ENCODE results near the gene AQP5.

The AQP5 gene

DNA sequence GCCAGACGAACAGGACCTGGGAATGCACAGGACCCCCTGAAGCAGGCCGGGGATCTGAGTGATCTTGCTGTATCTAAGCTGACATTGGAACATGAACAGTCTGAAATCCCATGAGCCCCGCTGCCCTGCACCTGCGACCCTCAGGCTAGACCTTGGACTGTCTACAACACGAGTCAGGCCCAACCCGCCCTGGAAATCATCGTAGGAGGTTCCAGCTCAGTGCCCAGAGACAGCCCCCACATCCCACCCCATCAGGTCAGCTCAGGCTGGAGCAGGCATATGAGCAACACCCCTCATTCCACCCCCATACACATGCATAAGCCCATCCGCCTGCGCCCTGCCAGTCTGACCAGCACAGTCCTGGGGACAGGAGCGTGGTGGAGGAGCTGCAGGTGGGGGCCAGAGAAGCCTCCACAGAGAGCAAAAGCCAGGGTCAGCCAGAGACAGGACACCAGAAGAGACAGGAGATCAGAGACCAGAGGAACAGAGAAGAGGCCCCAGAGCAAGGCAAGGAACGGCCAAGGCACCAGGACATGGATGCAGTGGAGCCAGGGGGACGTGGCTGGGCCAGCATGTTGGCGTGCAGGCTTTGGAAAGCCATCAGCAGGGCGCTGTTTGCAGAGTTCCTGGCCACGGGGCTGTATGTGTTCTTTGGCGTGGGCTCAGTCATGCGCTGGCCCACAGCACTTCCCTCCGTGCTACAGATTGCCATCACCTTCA, 11.1 kb downstream of the AQP5 start, which contains the start of gene AQP6:
TSS of gene AQP6 (plus strand) at position 307 of the 720 bp plus-strand sequence. CDS start at position 534, 227 bp downstream.
- Histone ChIP-seq H2AFZ (ENCODE audit: low read length) (no peak within 1 kb of the TSS), H3K4me1 (ENCODE audit: control insufficient read depth in 2 of 2, insufficient read depth in 1 of 2, low read depth in 1 of 2, low read length in 2 of 2) (peaks cover 0 to 3% of the 10 kb centered on the region in 2 donors), H3K36me3 (replicated peaks in 1 of 2; ENCODE audit: control insufficient read depth in 2 of 2, insufficient read depth in 2 of 2, low read length in 2 of 2) (no peaks in the 10 kb centered on the region), H3K9me3 (replicated peaks in 1 of 2; ENCODE audit: control insufficient read depth in 2 of 2, insufficient read depth in 1 of 2, low read depth in 1 of 2, low read length in 2 of 2) (no peaks in the 10 kb centered on the region), H2BK15ac (ENCODE audit: low read length) (peak within 1 kb of the TSS; percentile 63), H2BK120ac (ENCODE audit: low read depth, low read length) (no peak within 1 kb of the TSS), H3K4ac (ENCODE audit: low read length) (no peak within 1 kb of the TSS), H2AK5ac (ENCODE audit: low read depth, low read length) (peak within 1 kb of the TSS; percentile 76), H3K4me2 (ENCODE audit: insufficient read depth, low read length, poor library complexity, severe bottlenecking) (no peak within 1 kb of the TSS), H3K27ac (replicated peaks; ENCODE audit: low read length) (no peak within 1 kb of the TSS), H2BK12ac (ENCODE audit: low read length) (peak within 1 kb of the TSS; percentile 89), H3K14ac (ENCODE audit: low read length) (no peak within 1 kb of the TSS), H3K9ac (ENCODE audit: low read depth, low read length, poor library complexity) (peak within 1 kb of the TSS; percentile 34), H4K91ac (ENCODE audit: low read depth, low read length, poor library complexity) (no peak within 1 kb of the TSS), H2BK5ac (ENCODE audit: low read length) (no peak within 1 kb of the TSS), H3K23ac (ENCODE audit: low read depth, low read length, poor library complexity) (peak within 1 kb of the TSS; percentile 90), H3K27me3 (ENCODE audit: control insufficient read depth in 3 of 3, insufficient read depth in 3 of 3, low read depth in 1 of 3, low read length in 3 of 3) (peaks cover 0 to 27% (median 7%) of the 10 kb centered on the region in 3 experiments), H4K8ac (ENCODE audit: low read depth, low read length) (no peak within 1 kb of the TSS), H3K79me1 (ENCODE audit: low read depth, low read length) (peaks cover 3% of the 10 kb centered on the region), H3K18ac (ENCODE audit: low read length) (peak within 1 kb of the TSS; percentile 77), H3K4me3 (ENCODE audit: low read length in 2 of 2) (no peak within 1 kb of the TSS)
- no peak for DNase-seq (ENCODE audit: low spot score)
- no CpG with 5 or more reads among the region's 18 CpGs for WGBS, 2 donors (ENCODE audit: extremely low coverage in 2 of 2, insufficient read length in 2 of 2, insufficient replicate concordance in 1 of 2)

GRCh38 chr12:49973361-49973830, 11.7 kb downstream of the AQP5 start:
- H3K4me3 ChIP-seq (ENCODE audit: low read length in 2 of 2), result no peak overlapping the region
- peak overlapping the region; percentile 49 for H2AK5ac ChIP-seq (ENCODE audit: low read depth, low read length)
- H2BK12ac ChIP-seq (ENCODE audit: low read length), result peak overlapping the region; percentile 89
- no peaks in the 10 kb centered on the region for H3K4me1 ChIP-seq (ENCODE audit: control insufficient read depth in 2 of 2, insufficient read depth in 1 of 2, low read depth in 1 of 2, low read length in 2 of 2)
- peaks cover 3% of the 10 kb centered on the region for H3K79me1 ChIP-seq (ENCODE audit: low read depth, low read length)
- peak overlapping the region; percentile 63 for H2BK15ac ChIP-seq (ENCODE audit: low read length)
- H3K36me3 ChIP-seq (replicated peaks in 1 of 2; ENCODE audit: control insufficient read depth in 2 of 2, insufficient read depth in 2 of 2, low read length in 2 of 2), result no peaks in the 10 kb centered on the region
- no peak overlapping the region for H3K27ac ChIP-seq (replicated peaks; ENCODE audit: low read length)
- no peak overlapping the region for H3K4ac ChIP-seq (ENCODE audit: low read length)
- H4K91ac ChIP-seq (ENCODE audit: low read depth, low read length, poor library complexity), result no peak overlapping the region
- no peak overlapping the region for H2BK5ac ChIP-seq (ENCODE audit: low read length)
- H3K18ac ChIP-seq (ENCODE audit: low read length), result peak overlapping the region; percentile 60
- no peak overlapping the region for H2BK120ac ChIP-seq (ENCODE audit: low read depth, low read length)
- H3K9me3 ChIP-seq (replicated peaks in 1 of 2; ENCODE audit: control insufficient read depth in 2 of 2, insufficient read depth in 1 of 2, low read depth in 1 of 2, low read length in 2 of 2), result no peaks in the 10 kb centered on the region
- H3K14ac ChIP-seq (ENCODE audit: low read length), result no peak overlapping the region
- no peak overlapping the region for H4K8ac ChIP-seq (ENCODE audit: low read depth, low read length)
- WGBS, 2 donors (ENCODE audit: extremely low coverage in 2 of 2, insufficient read length in 2 of 2, insufficient replicate concordance in 1 of 2), result no CpG with 5 or more reads among the region's 19 CpGs
- H3K9ac ChIP-seq (ENCODE audit: low read depth, low read length, poor library complexity), result no peak overlapping the region
- no peak overlapping the region for H3K4me2 ChIP-seq (ENCODE audit: insufficient read depth, low read length, poor library complexity, severe bottlenecking)
- H2AFZ ChIP-seq (ENCODE audit: low read length), result no peak overlapping the region
- H3K27me3 ChIP-seq (ENCODE audit: control insufficient read depth in 3 of 3, insufficient read depth in 3 of 3, low read depth in 1 of 3, low read length in 3 of 3), result peaks cover 0 to 21% (median 1%) of the 10 kb centered on the region in 3 experiments
- DNase-seq (ENCODE audit: low spot score), result no peak
- H3K23ac ChIP-seq (ENCODE audit: low read depth, low read length, poor library complexity), result peak overlapping the region; percentile 59

- no peak overlapping the region for H3K4ac ChIP-seq (ENCODE audit: low read length)
- no peak overlapping the region for H3K27ac ChIP-seq (replicated peaks; ENCODE audit: low read length)
- no peak overlapping the region for H2BK5ac ChIP-seq (ENCODE audit: low read length)
- peak overlapping the region; percentile 46 for H3K18ac ChIP-seq (ENCODE audit: low read length)
- no peak overlapping the region for H2BK15ac ChIP-seq (ENCODE audit: low read length)
- no peak overlapping the region for H3K9ac ChIP-seq (ENCODE audit: low read depth, low read length, poor library complexity)
- no peaks in the 10 kb centered on the region for H3K9me3 ChIP-seq (replicated peaks in 1 of 2; ENCODE audit: control insufficient read depth in 2 of 2, insufficient read depth in 1 of 2, low read depth in 1 of 2, low read length in 2 of 2)
- no CpG with 5 or more reads among the region's 15 CpGs for WGBS, 2 donors (ENCODE audit: extremely low coverage in 2 of 2, insufficient read length in 2 of 2, insufficient replicate concordance in 1 of 2)
- no peak overlapping the region for H3K4me3 ChIP-seq (ENCODE audit: low read length in 2 of 2)
- H3K27me3 ChIP-seq (ENCODE audit: control insufficient read depth in 3 of 3, insufficient read depth in 3 of 3, low read depth in 1 of 3, low read length in 3 of 3), result peaks cover 0 to 14% (median 0%) of the 10 kb centered on the region in 3 experiments
- H3K23ac ChIP-seq (ENCODE audit: low read depth, low read length, poor library complexity), result no peak overlapping the region
- H3K14ac ChIP-seq (ENCODE audit: low read length), result no peak overlapping the region
- peaks cover 3% of the 10 kb centered on the region for H3K79me1 ChIP-seq (ENCODE audit: low read depth, low read length)
- H3K4me2 ChIP-seq (ENCODE audit: insufficient read depth, low read length, poor library complexity, severe bottlenecking), result no peak overlapping the region
- H2AFZ ChIP-seq (ENCODE audit: low read length), result peak overlapping the region; percentile 66
- H3K4me1 ChIP-seq (ENCODE audit: control insufficient read depth in 2 of 2, insufficient read depth in 1 of 2, low read depth in 1 of 2, low read length in 2 of 2), result peaks cover 0 to 7% of the 10 kb centered on the region in 2 donors
- DNase-seq (ENCODE audit: low spot score), result no peak
- no peak overlapping the region for H2BK120ac ChIP-seq (ENCODE audit: low read depth, low read length)
- H3K36me3 ChIP-seq (replicated peaks in 1 of 2; ENCODE audit: control insufficient read depth in 2 of 2, insufficient read depth in 2 of 2, low read length in 2 of 2), result no peaks in the 10 kb centered on the region
- H4K91ac ChIP-seq (ENCODE audit: low read depth, low read length, poor library complexity), result no peak overlapping the region
- no peak overlapping the region for H4K8ac ChIP-seq (ENCODE audit: low read depth, low read length)
- no peak overlapping the region for H2BK12ac ChIP-seq (ENCODE audit: low read length)
- peak overlapping the region; percentile 76 for H2AK5ac ChIP-seq (ENCODE audit: low read depth, low read length)
These were observed 12.6 kb downstream of the AQP5 start for GRCh38 chr12:49974231-49974675.

DNA sequence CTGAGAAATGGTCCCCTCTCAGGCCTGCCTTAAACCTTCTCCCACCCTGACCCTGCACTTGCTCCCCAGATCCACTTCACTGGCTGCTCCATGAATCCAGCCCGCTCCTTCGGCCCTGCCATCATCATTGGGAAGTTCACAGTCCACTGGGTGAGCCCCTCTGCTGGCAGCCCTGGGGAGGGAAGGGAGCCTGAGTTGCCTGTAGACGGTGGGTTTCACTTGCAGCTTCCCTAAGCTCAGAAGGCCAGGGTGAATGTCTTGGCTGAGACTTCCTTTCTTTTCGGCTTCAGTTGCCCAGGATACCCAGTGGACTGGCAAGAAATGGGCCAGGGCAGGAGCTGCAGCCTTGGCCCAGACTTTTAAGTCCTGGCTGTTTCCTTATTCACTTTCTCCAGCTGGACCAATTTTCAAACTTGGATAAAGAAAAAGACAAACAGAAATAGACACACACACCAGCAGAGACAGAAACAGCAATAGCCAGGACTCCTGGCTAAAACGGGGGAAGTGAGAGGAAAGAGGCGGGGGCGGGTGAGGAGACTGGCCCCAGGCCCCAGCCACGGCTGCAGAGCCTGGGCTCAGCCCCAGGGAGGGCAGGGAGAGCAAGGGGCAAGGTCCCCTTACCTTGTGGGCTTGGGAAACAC, 13.1 kb downstream of the AQP5 start:
- peak overlapping the region; percentile 46 for H3K18ac ChIP-seq (ENCODE audit: low read length)
- H2BK15ac ChIP-seq (ENCODE audit: low read length), result no peak overlapping the region
- no peak overlapping the region for H3K4ac ChIP-seq (ENCODE audit: low read length)
- no peaks in the 10 kb centered on the region for H3K36me3 ChIP-seq (replicated peaks in 1 of 2; ENCODE audit: control insufficient read depth in 2 of 2, insufficient read depth in 2 of 2, low read length in 2 of 2)
- H3K27me3 ChIP-seq (ENCODE audit: control insufficient read depth in 3 of 3, insufficient read depth in 3 of 3, low read depth in 1 of 3, low read length in 3 of 3), result peaks cover 0 to 14% (median 0%) of the 10 kb centered on the region in 3 experiments
- H2AK5ac ChIP-seq (ENCODE audit: low read depth, low read length), result peak overlapping the region; percentile 36
- no peak overlapping the region for H3K23ac ChIP-seq (ENCODE audit: low read depth, low read length, poor library complexity)
- peaks cover 3% of the 10 kb centered on the region for H3K79me1 ChIP-seq (ENCODE audit: low read depth, low read length)
- no peak overlapping the region for H3K27ac ChIP-seq (replicated peaks; ENCODE audit: low read length)
- no peak overlapping the region for H3K4me2 ChIP-seq (ENCODE audit: insufficient read depth, low read length, poor library complexity, severe bottlenecking)
- H3K14ac ChIP-seq (ENCODE audit: low read length), result no peak overlapping the region
- no peak overlapping the region for H4K91ac ChIP-seq (ENCODE audit: low read depth, low read length, poor library complexity)
- no peak overlapping the region for H2BK12ac ChIP-seq (ENCODE audit: low read length)
- H3K9me3 ChIP-seq (replicated peaks in 1 of 2; ENCODE audit: control insufficient read depth in 2 of 2, insufficient read depth in 1 of 2, low read depth in 1 of 2, low read length in 2 of 2), result no peaks in the 10 kb centered on the region
- H3K4me3 ChIP-seq (ENCODE audit: low read length in 2 of 2), result no peak overlapping the region
- no peak overlapping the region for H4K8ac ChIP-seq (ENCODE audit: low read depth, low read length)
- no peak overlapping the region for H3K9ac ChIP-seq (ENCODE audit: low read depth, low read length, poor library complexity)
- H2AFZ ChIP-seq (ENCODE audit: low read length), result peak overlapping the region; percentile 66
- no CpG with 5 or more reads among the region's 8 CpGs for WGBS, 2 donors (ENCODE audit: extremely low coverage in 2 of 2, insufficient read length in 2 of 2, insufficient replicate concordance in 1 of 2)
- peaks cover 0 to 9% of the 10 kb centered on the region in 2 donors for H3K4me1 ChIP-seq (ENCODE audit: control insufficient read depth in 2 of 2, insufficient read depth in 1 of 2, low read depth in 1 of 2, low read length in 2 of 2)
- no peak for DNase-seq (ENCODE audit: low spot score)
- no peak overlapping the region for H2BK120ac ChIP-seq (ENCODE audit: low read depth, low read length)
- peak overlapping the region; percentile 43 for H2BK5ac ChIP-seq (ENCODE audit: low read length)
